Activated CD4-positive, alpha-beta T cell treated with anti-CD3 and anti-CD28 coated beads, Interleukin-2, amount 10 ng/mL, durations not matched to agents 24 days and 14 days (primary cell): Measurements from ENCODE around the gene KRTAP3-2. TPM values are rescaled to one million over a fixed set of nuclear protein-coding genes. Genes with fewer than 3 reads are reported as not detected.

Source experiments
- total RNA-seq: library from RNA; stranded (reverse); gene quantifications from 2 replicates; pipeline ENCODE4 v1.2.3, GENCODE V29; 2022

KRTAP3-2 gene
- total RNA-seq, 1 donor from 2014 or later = not detected

Other genes with a start within 250 kb of the KRTAP3-2 start
- gene KRT25, start 244.6 kb downstream of the KRTAP3-2 start, total RNA-seq = not detected in 2 replicates
- not detected in 2 replicates for gene KRT26, start 227.7 kb downstream of the KRTAP3-2 start, total RNA-seq
- not detected in 2 replicates for gene KRT27, start 217.4 kb downstream of the KRTAP3-2 start, total RNA-seq
- gene KRT28, start 199.9 kb downstream of the KRTAP3-2 start, total RNA-seq = not detected in 2 replicates
- gene KRT10, start 177.3 kb downstream of the KRTAP3-2 start, total RNA-seq = 26.4 and 27.8 TPM in 2 replicates
- gene KRT12, start 132.7 kb downstream of the KRTAP3-2 start, total RNA-seq = not detected in 2 replicates
- gene KRT20, start 114.7 kb downstream of the KRTAP3-2 start, total RNA-seq = not detected in 2 replicates
- not detected in 2 replicates for gene KRT23, start 62.3 kb downstream of the KRTAP3-2 start, total RNA-seq
- gene KRT39, start 33.0 kb downstream of the KRTAP3-2 start, total RNA-seq = not detected in 2 replicates
- gene KRT40, start 15.6 kb downstream of the KRTAP3-2 start, total RNA-seq = not detected in 2 replicates
- not detected in 2 replicates for gene KRTAP3-3, start 5.7 kb downstream of the KRTAP3-2 start, total RNA-seq
- gene KRTAP3-1, start 9.2 kb upstream of the KRTAP3-2 start, total RNA-seq = not detected in 2 replicates
- not detected in 2 replicates for gene KRTAP1-5, start 27.3 kb upstream of the KRTAP3-2 start, total RNA-seq
- not detected in 2 replicates for gene KRTAP1-4, start 30.3 kb upstream of the KRTAP3-2 start, total RNA-seq
- gene KRTAP1-3, start 35.0 kb upstream of the KRTAP3-2 start, total RNA-seq = not detected in 2 replicates
- not detected in 2 replicates for gene KRTAP1-1, start 41.5 kb upstream of the KRTAP3-2 start, total RNA-seq
- gene KRTAP2-1, start 47.4 kb upstream of the KRTAP3-2 start, total RNA-seq = not detected in 2 replicates
- not detected in 2 replicates for gene KRTAP2-2, start 55.3 kb upstream of the KRTAP3-2 start, total RNA-seq
- not detected in 2 replicates for gene KRTAP2-3, start 60.2 kb upstream of the KRTAP3-2 start, total RNA-seq
- gene KRTAP2-4, start 66.0 kb upstream of the KRTAP3-2 start, total RNA-seq = not detected in 2 replicates
- not detected in 2 replicates for gene KRTAP4-7, start 84.2 kb upstream of the KRTAP3-2 start, total RNA-seq
- gene KRTAP4-8, start 98.2 kb upstream of the KRTAP3-2 start, total RNA-seq = not detected in 2 replicates
- gene KRTAP4-16, start 102.3 kb upstream of the KRTAP3-2 start, total RNA-seq = not detected in 2 replicates
- gene KRTAP4-9, start 105.5 kb upstream of the KRTAP3-2 start, total RNA-seq = not detected in 2 replicates
- gene KRTAP4-11, start 118.5 kb upstream of the KRTAP3-2 start, total RNA-seq = not detected in 2 replicates
- gene KRTAP4-12, start 124.3 kb upstream of the KRTAP3-2 start, total RNA-seq = not detected in 2 replicates
- gene KRTAP4-6, start 140.6 kb upstream of the KRTAP3-2 start, total RNA-seq = not detected in 2 replicates
- gene KRTAP4-5, start 149.9 kb upstream of the KRTAP3-2 start, total RNA-seq = not detected in 2 replicates
- not detected in 2 replicates for gene KRTAP4-4, start 160.8 kb upstream of the KRTAP3-2 start, total RNA-seq
- not detected in 2 replicates for gene KRTAP4-3, start 168.3 kb upstream of the KRTAP3-2 start, total RNA-seq
- gene KRTAP4-2, start 178.3 kb upstream of the KRTAP3-2 start, total RNA-seq = not detected in 2 replicates
- not detected in 2 replicates for gene KRTAP4-1, start 185.0 kb upstream of the KRTAP3-2 start, total RNA-seq
- gene KRTAP9-1, start 190.0 kb upstream of the KRTAP3-2 start, total RNA-seq = not detected in 2 replicates
- gene KRTAP9-2, start 226.7 kb upstream of the KRTAP3-2 start, total RNA-seq = not detected in 2 replicates
- gene KRTAP9-3, start 232.5 kb upstream of the KRTAP3-2 start, total RNA-seq = not detected in 2 replicates
- not detected in 2 replicates for gene KRTAP9-8, start 238.1 kb upstream of the KRTAP3-2 start, total RNA-seq
- gene KRTAP9-4, start 249.8 kb upstream of the KRTAP3-2 start, total RNA-seq = not detected in 2 replicates